Stimulated activated CD8-positive, alpha-beta memory T cell treated with anti-CD3 and anti-CD28 coated beads, Interleukin-4, amount 100 ng/mL, for 24 hours (primary cell): Measurements from ENCODE around the gene CFAP77.

Experiments used
- DNase-seq: peaks from one replicate; pipeline ENCODE4 v3.0.0-alpha.2; 2020; ENCODE audit warnings: low read depth

The CFAP77 gene

DNA sequence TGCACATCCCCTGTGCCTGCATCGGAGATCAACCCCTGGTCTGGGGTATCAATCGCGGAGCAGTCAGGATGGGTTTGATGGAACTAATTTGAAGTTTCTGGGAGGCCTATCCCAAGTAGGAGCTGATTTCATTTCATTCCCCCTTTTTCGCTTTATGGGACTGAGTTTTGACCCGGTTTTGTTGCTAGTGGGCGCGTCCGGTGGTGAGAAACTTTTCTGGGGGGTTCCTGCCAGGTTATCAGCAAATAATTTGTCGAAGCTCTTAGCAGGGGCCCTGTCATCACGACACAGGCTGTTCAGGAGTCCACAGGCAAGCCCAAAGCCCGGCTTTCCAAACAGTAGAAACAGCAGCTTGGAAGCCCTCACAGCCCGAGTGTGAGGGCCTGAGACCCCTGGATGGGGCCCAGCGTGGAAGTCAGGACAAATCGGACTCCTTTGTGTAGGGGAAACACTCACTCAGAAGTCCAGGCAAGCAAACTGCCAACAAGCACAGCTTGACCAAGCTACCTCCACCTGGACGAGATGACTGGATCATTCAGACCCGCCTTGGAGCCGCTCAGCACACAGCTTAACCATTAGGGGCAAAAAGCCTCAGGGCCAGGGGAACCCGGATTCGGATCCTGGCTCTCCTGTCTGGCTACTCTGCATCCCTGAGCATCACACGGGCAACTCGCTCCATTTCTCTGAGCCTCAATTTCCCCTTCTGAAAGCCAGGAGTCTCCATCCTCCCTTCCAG lies 108.0 kb downstream of the CFAP77 start:
- DNase-seq = no peak

DNA sequence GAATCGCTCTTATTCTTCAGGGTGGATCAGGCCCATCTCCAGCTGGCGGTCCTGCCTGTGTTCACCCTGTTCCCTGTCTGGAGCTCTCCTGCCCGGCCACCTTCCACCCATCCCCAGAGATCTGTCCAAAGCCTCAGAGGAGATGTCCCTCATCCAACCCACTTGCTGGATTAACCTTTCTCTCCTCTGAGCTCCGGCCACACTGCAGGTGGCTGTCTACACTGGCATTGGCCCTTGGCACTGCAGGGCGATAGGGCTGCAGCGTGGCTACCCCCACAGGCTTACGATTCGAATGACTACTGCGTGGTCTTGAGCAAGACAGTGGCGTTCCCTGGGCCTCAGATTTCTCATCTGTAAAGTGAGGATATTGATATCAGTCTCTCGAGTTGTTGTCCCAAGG lies 108.6 kb downstream of the CFAP77 start:
- DNase-seq = no peak

DNA sequence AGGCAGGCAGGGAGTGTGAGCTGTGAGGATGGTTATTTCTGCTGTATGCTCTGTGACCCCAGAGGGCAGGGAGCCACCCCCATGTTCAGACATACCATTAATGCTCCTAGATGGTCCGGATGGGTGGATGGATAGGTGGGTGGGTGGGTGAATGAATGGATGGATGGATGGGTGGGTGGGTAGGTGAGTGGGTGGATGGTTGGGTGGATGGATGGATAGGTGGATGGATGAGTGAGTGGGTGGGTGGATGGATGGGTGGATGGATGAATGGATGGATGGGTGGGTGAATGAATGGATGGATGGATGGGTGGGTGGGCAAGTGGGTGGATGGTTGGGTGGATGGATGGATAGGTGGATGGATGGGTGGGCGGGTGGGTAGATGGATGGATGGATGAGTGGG lies 109.0 kb downstream of the CFAP77 start:
- DNase-seq = no peak

DNA sequence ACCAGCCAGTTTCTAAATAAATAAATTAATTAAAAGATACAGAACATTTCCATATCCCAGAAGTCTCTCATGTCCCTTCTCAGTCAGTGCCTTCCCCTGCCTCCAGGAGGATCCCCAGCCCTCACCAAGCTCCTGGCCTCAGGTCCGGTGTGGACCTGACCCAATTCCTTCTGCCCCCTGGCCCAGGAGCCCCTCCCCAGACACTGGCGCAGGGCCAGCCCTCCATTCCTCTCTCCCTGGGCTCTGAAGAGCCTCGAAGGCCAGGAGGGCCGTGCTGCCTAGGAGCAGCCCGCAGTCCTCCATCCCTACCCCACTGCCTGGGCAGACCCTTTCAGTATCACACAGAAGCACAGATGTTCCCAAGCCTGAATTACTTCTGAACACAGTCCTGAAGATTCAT lies 110.6 kb downstream of the CFAP77 start:
- DNase-seq = no peak

DNA sequence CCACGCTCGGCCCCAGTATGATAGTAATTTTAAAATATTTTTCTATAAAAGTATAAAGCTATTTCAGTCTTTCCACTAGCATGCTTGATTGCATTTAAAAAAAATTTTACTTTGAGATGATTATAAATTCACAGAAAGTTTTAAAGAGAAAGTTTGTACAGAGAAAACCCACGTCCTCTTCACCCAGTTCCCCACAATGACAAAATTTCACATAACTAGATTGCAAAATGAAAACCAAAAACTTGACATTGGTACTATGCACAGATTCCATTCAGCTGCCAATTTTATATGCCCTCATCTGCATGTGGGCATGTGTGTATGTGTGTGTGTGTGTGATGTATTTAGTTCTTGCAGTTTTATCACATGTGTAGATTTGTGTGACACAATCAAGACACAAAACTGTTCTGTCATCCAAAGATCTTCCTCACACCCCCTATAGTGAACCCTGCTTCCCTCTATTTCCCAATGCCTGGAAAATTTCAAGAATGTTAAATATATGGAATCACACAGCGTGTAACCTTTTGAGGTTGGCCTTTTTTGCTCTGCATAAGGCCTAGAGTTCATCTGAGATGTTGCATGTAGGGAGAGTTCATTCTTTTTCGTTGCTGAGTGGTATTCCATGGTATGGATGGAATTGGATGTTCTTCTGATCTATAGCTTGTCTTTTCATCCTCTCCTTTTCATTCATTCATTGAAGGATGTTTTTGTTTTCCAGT lies 115.5 kb downstream of the CFAP77 start:
- DNase-seq = no peak

DNA sequence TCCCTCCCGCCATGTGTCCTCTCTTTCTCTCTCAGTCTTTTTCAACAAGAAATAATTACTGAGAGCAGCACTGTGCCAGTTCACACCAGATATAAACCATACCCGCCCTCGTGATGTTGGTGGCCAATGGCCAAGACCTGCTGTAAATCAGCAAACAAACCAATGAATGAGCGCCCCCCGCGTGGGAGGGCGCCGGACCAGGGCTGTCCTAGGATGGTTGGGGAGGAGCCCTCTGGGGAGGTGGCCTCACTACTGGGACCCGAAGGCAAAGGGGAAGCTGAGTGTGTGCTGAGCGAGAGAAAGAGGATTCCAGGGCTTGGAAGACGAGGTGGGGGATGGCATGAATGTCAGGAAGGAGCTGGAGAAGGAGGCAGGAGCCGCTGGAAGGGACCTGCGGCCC lies 121.2 kb downstream of the CFAP77 start:
- DNase-seq = no peak

DNA sequence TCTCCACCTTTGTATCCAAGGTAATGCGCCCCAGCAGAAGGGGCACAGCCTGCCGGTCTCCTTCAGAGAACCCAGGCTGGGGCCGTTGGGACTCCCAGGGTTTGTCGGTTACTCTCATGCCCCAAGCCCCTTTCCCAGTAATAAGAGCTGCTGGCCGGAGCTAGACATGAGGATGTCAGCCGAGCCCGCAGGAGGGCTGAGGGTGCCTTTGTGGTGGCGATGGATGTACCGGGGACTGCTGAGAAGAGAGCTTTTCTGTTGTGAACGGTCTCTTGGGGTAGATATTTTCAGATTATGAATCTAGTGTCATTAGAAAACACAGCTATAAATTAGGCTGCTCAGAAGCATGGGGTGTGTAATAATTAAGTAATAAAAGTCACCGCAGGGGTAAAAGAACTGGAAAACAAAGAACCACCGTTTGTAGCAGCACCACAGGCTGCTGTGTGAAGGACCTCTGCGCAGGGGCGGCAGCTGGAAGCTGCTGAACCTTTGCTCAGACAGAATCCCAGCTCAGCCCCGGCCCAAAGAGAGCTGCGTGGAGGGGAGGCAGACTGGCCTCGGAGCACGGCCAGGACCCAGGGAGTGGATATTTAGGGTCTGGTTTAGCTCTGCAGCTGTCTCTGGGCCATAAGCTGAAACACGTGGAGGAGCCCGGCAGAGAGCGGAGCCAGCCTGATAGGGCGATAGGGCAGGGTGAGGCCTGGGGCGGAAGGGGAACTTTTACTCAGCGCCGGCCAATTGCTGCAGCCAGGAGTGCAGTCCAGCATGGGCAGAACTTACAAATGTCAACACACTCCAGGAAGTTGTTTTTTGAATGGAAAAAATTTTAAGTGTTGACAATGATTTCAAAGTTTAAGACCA lies 121.9 kb downstream of the CFAP77 start:
- DNase-seq = no peak

DNA sequence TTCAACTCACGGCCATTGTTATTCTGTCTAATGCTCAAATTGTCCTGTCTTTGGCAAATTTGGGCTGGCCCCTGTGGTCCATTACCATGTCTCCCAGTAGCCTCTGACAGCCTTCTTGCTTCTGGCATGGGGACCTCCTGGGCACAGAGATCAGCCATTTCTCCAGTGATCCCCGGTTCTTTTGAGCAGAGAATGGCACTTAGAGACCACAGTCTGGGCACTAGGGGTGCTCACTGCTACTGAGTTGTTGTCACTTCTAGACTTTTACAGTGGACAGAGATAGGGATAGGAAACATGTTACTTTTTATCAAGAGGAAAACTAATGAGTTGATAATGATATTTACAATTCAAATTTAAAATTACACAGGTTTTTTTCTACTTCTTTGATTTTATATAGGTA lies 124.8 kb downstream of the CFAP77 start:
- DNase-seq = no peak

DNA sequence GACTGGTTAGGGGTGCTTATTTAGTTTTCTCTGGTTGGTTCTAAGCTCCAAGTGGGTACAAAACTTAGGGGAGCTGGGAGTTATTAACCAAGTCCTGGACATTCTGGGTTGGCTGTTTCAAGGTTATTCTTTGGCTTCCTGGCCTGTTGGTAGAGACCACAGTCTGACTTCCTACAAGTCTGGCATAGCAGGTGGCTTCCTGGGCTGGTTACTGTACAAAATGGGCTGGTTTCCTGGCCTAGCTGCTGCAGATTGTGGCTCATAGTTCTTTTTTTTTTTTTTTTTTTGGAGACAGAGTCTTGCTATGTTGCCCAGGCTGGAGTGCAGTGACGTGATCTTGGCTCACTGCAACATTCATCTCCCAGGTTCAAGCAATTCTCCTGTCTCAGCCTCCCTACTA lies 126.1 kb downstream of the CFAP77 start:
- DNase-seq = no peak

DNA sequence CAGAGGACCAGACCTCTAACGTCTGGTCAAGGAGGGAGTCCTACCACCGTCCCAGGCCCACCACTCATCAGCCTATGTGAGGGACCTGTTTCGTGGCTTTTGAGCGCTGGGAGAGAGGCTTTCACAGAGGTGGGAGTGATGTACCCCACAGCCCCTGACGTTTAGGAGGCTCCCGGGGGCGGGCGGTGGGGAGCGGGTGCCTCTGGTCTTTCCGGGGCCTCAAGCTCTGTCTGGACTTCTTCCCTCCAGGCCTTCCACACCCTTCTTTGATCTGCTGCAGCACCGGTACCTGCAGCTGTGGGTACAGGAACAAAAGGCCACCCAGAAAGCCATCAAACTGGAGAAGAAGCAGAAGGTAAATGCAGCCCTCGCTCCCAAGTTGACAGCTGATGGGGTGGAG lies 127.3 kb downstream of the CFAP77 start:
- no peak for DNase-seq

DNA sequence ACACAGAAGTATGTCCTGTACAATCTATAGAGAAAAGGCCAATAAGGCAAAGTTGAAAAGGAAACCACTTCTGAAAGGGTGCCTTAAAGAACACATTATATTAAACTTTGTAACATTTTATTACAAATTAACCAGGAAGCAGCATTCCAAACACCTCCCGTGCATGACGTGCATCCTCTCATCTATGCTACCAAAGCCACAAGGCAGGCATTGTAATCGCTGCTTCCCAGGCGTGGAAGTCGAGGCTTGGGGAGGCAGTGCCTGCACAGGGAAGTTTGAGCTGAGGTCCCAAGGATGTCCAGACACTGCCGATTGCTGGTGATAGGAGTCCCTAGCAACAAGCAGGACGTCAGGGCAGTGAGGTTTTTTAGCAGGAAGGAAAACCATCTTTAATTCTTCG lies 128.1 kb downstream of the CFAP77 start:
- DNase-seq = no peak

DNA sequence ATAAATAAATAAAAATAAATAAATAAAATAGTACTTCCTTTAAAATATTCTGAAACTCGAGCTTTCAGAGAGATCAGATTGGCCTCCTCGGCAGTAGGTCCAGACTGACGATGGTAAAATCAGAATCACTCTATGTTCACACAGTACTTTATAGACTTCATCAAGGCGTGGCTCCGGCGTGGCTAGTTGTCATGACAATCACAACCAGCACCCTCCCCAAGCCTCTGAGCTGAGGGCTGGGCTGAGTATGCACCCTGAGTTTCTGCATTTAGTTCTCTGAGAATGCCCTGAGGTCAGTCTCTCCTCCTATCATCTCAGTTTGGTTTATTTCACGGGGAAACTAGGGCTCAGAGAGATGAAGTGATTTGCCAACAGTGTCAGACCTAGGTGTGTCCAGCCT lies 129.1 kb downstream of the CFAP77 start:
- DNase-seq = no peak

DNA sequence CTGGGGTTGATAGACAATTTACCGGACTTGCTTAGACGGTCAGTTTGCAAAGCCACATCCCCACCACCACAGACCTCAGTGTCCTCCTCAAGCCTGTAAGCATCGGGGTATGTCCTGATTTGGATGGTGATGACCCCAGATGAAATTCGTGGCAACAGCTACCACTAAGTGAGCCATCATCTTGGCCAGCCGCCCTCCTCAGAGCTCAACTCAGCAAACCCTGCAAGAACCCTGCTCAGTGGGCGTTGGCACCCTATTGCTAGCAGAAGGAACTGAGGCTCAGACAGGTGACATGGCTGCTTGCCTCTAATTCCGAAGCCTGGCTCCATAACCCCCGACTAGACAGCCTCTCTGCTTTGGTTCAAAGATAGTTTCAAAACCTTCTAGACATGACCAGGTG lies 131.0 kb downstream of the CFAP77 start:
- DNase-seq = no peak

DNA sequence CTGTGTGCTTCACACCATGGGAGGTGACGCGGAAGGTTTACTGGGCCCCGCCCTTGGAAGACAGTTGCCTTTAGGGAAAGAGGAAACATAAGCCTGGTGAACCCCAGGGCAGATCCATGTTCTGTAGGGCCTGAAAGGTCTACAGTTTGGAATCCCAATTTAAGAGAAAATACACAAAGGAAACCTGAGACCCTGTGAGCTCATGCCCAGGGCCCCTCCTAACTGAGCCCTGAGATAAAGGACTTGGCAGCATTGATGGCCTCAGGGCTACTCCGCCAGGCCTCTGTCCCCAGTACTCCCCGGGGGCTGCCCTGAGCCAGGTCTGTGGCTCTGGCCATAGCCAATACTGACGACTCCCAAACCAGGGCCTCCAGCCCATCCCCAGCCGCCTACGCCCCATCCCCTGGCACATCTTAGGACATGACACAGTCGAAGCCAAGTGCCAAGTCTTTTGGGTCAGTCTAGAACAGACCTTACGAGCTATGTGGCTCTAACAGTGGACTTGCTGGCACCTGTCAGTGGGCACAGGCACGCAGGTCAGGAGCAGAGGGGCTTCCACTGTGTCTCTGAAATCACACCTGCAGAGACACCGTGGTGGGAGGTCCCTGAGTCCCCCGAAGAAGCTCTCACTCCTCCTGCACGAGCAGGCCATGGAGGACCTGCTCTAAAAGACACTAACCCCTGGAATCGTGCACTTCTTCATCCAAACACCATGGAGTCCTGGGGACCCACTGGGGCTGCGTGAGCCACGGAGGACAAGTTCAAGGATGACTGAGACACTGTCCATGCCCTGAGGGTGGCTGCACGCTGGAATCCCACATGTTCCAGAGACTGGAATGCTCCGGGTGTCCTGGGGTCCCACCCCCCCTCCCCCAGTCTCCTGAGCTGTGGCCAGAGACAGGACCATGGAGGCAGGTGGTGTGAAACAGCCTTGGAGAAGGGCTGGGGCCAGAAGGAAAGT lies 132.1 kb downstream of the CFAP77 start:
- DNase-seq = no peak

DNA sequence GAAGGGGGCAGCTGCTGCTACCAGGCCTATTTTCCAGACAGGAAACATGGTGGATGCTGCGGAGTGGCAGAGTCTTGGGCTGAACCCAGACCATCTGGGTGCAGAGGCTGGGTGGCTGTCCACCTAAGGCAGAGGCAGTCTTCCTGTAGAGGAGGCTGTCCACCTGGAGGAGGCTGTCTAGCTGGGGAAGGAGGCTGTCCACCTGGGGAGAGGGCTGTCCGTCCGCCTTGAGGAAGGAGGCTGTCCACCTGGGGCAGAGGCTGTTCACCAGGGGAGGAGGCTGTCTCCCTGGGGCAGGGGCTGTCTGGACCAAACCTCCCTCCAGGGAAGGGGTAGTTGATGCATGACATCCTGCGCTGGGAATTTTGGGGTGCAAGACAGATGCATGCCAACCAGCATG lies 133.2 kb downstream of the CFAP77 start:
- DNase-seq = no peak

DNA sequence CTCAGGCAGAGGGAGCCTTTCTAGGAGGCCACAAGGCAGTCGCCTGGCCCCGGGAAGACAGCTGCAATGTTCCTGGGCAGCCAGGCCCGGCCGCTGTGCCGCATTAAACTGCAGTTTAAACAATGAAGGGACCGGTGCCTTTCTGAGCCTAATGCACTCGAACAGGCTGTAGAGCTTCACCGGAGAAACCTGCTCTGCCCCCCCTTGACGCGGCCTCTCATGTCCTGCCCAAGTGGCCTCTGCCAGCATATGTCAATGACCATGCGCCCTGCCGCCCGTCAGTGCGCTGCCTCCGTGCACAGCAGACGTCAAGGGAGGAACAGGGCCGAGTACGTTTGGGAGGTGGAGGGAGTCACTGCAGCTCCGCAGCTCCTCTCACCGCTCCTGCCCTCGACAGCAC lies 133.9 kb downstream of the CFAP77 start:
- no peak for DNase-seq

DNA sequence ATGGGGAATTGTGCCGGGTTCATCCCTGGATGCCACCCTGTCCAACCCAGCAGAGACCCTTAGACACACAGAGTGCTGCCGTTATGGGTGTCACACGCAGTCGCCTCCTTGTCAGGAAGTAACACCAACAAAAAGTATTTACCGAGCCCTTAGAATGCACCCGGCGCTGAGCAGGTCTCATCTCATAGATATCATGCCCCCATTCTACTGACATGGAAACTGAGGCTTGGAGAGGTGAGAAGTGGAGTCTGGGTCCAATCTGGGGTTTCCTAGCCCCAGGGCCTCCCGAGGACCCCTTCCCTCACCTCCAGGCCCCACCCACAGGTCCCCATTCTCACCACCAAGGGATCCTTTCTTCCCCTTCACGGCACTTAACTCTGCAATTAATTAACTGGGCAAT lies 135.6 kb downstream of the CFAP77 start:
- no peak for DNase-seq

DNA sequence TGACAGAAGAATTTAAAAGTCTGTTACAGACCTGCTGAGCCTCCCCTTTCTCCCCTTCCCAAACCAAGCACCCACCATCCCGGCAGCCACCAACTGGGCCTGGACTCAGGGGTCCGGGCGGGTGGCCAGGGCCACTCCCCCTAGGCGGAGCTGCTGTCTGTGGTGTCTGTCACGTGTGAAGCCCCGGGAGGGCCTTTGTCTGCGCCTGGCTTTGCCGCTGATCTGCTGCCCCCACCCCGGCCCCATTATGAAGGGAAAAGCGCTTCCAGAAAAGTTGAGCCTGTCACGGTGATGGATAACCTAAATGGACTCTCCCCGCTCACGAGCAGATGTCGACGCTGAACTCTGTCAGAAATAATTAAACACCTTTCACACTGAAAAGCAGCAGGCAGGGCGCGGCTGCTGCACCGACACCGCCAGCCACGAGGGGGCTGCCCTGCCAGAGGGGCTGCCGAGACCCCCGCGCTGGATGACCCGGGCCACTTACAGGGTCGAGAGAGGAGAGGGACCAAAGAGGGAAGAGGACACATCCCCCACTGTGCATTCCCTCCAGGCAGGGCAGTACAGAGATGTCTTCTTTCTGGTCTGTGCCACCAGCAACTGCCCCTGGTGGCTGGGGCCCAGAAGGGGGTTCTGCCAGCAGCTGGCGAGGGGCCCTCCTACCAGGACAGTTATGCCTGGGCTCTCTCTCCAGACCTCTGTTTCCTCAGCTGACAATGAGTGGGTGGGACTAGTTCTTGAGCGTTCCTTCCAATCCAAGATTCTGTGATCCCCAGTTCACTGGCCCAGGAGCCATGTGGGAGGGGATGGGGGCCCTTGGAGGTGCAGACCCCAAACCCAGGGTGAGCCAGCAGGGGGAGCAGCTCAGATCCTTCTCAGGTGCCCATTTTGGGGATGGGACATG lies 136.4 kb downstream of the CFAP77 start:
- DNase-seq = no peak

DNA sequence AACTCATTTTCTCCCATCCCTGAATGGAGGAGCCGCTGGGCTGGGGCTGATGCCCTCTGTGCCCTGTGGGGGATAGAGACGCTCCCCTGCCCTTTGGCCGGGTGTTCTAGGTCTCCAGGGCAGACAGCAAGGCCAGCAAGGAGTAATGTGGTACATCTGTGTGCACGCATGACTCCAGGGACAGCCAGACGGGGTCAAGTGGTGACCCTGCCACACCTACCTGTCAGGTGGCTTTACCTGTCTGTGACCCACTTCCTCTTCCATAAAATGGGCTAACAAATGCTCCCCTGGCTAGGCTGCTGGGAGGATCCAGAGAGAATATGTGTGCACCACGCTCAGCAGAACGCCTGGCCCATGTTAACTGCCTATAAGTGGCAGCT lies 137.0 kb downstream of the CFAP77 start:
- no peak for DNase-seq

DNA sequence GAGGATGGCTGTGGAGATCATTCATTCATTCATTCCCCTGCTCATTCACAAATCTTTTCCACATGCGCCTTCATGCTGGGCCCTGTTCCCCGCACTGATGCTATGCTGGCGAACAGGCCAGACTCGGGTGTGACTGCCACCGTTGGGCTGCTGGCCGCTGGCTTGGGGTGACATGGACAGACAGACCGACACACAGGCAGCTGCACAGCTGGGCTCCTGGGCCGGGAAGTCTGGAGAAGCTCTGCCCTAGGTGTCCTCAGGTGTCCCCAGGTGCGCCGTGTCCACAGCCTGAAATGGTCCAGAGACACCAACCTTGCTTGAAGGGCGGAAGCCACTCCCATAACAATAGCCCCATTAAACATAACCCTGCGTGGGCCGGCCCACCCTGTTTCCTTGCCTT lies 137.4 kb downstream of the CFAP77 start:
- DNase-seq = no peak
